Measurements from ENCODE around the gene FOSL2. TPM values are rescaled to one million over a fixed set of nuclear protein-coding genes. Genes with fewer than 3 reads are reported as not detected.

The FOSL2 gene
- total RNA-seq, 1 donor from 2014 or later = 45.7 TPM

GRCh38 chr2:28389399-28390240 is 3.0 kb upstream of the FOSL2 start:
- intact Hi-C loops (cut with DNase I) = loop anchor here (5.0 to 10.0 kb wide), 4 partner anchors 57 to 655 kb away; partner anchors contain the start of gene MRPL33
- ATAC-seq (ENCODE audit: poor library complexity) (no peak), DNase-seq (no peak)

DNA sequence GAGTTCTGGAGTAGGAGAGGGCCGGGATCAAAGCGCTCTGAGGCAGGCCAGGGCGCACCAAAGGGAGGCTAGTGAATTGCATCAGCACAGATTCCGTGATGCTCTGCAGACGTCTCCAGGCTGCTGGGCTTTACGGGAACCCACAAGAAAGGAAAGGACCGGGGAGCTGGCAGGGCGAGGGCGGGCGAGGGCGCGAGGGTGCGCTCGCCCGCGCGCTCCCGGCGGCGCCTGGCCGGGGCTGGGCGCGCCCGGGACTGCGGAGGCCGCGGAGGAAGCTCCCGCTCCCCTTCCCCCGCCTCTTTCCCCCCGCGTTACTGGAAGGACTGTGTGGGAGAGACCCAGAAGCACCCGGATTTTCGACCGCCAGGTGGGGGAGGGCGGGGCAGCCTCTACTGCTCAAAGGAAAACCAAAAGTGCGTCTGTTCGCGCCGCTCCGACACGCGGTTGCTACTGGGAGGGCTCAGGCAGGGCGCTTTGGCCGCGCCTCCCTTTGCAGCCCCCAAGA is 2.4 kb upstream of the FOSL2 start:
- ATAC-seq (ENCODE audit: poor library complexity) = peak; percentile 29
- intact Hi-C loops (cut with DNase I) = loop anchor here (5.0 to 10.0 kb wide), 4 partner anchors 58 to 655 kb away; partner anchors contain the start of gene MRPL33
- peak; percentile 94 for DNase-seq

- peak; percentile 95 for DNase-seq
- peak; percentile 46 for ATAC-seq (ENCODE audit: poor library complexity)
- intact Hi-C loops (cut with DNase I) = loop anchor here (5.0 to 10.0 kb wide), 4 partner anchors 59 to 656 kb away; partner anchors contain the start of gene MRPL33
These were observed 1.7 kb upstream of the FOSL2 start for GRCh38 chr2:28390746-28391563.

GRCh38 chr2:28391564-28392296 is 928 bp upstream of the FOSL2 start:
- intact Hi-C loops (cut with DNase I) = loop anchor here (5.0 to 10.0 kb wide), 4 partner anchors 59 to 657 kb away; partner anchors contain the start of gene MRPL33
- ATAC-seq (ENCODE audit: poor library complexity) (peak; percentile 52), DNase-seq (peak; percentile 98)

GRCh38 chr2:28393114-28393836 is 617 bp downstream of the FOSL2 start:
- intact Hi-C loops (cut with DNase I) = loop anchor here (5.0 to 10.0 kb wide), 4 partner anchors 61 to 658 kb away; partner anchors contain the start of gene MRPL33
- DNase-seq = peak; percentile 87
- ATAC-seq (ENCODE audit: poor library complexity) = peak; percentile 21

GRCh38 chr2:28394331-28394877 is 1.7 kb downstream of the FOSL2 start:
- intact Hi-C loops (cut with DNase I) = loop anchor here (5.0 to 10.0 kb wide), 4 partner anchors 62 to 660 kb away; partner anchors contain the start of gene MRPL33
- ATAC-seq (ENCODE audit: poor library complexity) (no peak), DNase-seq (peak; percentile 67)

DNA sequence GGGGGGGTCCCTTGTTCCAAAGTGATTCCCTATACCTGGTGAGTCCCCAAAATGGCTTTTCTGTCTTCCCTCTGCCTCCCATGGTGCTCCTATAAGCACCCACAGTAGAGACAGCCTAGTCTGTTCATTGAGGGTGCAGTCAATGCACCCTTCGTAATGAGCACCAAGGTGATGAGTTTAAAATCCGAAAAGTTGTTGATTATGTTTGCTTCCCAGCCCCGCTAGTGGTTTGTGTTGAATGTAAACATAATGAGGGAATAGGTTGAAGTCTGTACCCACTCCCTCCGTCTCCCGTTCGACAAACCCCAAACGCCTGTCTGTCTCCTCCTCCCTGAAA is 2.3 kb downstream of the FOSL2 start:
- intact Hi-C loops (cut with DNase I) = loop anchor here (5.0 to 10.0 kb wide), 4 partner anchors 63 to 660 kb away; partner anchors contain the start of gene MRPL33
- ATAC-seq (ENCODE audit: poor library complexity) = no peak
- no peak for DNase-seq

DNA sequence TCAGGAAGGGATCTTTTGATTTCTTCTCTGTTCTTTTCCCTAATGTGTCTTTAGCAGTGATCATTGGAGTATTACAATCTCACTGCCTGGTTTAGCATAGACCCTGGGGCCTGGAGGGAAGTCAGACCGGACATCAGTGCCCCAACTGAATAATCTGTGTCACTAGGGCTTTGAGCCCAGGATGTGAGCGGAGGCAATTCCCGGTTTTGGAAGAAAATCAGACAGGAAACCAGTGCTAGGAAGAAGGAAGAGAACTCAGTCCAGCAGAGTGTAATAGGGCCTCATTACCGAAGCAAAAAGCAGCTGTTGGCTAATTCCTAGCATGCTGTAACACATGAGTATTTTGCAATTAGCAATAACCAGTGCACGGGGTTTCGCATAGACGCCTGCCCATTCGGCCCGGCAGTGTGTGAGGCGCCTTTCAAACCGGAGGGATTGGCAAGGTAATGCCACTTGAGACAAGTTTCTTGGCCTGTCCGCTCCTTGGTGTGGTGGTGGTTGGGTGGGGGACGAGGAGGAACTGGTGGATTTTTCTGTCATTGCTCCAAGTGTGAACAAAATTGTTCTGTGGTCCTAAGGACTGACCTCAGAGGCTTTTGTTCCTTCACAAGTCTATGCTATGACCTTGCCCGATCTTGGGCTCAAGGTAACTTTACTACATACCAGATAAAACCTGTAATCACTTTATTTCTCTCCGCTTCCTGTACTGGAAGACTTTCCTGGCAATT is 2.8 kb downstream of the FOSL2 start:
- intact Hi-C loops (cut with DNase I) = loop anchor here (10.0 kb wide), 3 partner anchors 121 to 661 kb away; partner anchors contain the start of gene MRPL33
- DNase-seq (peak; percentile 71), ATAC-seq (ENCODE audit: poor library complexity) (peak; percentile 4)

GRCh38 chr2:28397043-28397381 is 4.4 kb downstream of the FOSL2 start:
- DNase-seq (no peak), ATAC-seq (ENCODE audit: poor library complexity) (no peak)
- intact Hi-C loops (cut with DNase I) = loop anchor here (10.0 kb wide), 3 partner anchors 122 to 662 kb away; partner anchors contain the start of gene MRPL33

GRCh38 chr2:28398101-28398834 is 5.6 kb downstream of the FOSL2 start:
- DNase-seq = peak; percentile 64
- no peak for ATAC-seq (ENCODE audit: poor library complexity)
- intact Hi-C loops (cut with DNase I) = loop anchor here (10.0 kb wide), 3 partner anchors 123 to 663 kb away; partner anchors contain the start of gene MRPL33

GRCh38 chr2:28399289-28399688 is 6.6 kb downstream of the FOSL2 start:
- intact Hi-C loops (cut with DNase I) = loop anchor here (10.0 kb wide), 3 partner anchors 124 to 664 kb away; partner anchors contain the start of gene MRPL33
- ATAC-seq (ENCODE audit: poor library complexity) (no peak), DNase-seq (peak; percentile 29)

DNA sequence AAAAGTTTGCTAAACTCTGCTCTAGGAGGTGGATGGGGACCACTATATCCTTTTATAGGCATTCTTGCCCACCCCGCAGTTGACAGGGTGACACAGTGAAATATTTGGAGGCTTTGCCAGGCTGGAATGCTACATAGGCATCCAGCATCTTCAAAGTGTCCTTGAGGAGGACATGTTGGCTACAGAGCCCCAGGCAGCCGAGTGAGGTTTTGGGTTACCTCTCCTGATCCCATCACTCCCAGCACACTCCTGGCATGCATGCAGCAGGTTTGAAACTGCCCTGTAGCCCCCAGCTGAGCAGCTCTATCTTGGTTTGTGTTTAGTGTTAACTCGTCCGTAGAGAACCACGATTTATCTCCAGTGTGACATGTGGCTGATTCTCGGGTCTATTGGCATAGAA is 7.3 kb downstream of the FOSL2 start:
- ATAC-seq (ENCODE audit: poor library complexity) = no peak
- peak; percentile 38 for DNase-seq
- intact Hi-C loops (cut with DNase I) = loop anchor here (10.0 kb wide), 3 partner anchors 125 to 665 kb away; partner anchors contain the start of gene MRPL33

GRCh38 chr2:28400419-28400818 is 7.8 kb downstream of the FOSL2 start:
- intact Hi-C loops (cut with DNase I) = no loop called here
- no peak for ATAC-seq (ENCODE audit: poor library complexity)
- DNase-seq = peak; percentile 14

DNA sequence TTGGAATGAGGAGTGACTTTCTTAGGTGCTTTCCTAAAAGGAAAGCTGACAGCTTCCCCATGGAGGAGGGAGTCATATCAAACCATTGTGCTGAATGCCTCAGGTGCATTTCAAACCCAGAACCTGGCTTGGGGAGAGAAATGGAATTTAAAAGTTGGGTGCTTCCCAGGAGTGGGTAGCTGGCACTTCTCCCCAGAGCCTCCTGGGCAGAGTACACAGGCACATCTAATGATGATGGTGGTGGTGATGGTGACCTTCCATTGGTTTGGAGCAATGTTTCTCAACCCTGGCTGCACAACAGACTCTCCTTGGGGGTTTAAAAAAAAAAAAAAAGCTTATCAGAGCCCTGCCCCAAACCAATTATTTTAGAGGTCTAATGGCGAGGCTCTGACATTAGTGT is 8.3 kb downstream of the FOSL2 start:
- ATAC-seq (ENCODE audit: poor library complexity) (no peak), DNase-seq (peak; percentile 8)
- intact Hi-C loops (cut with DNase I) = no loop called here

DNA sequence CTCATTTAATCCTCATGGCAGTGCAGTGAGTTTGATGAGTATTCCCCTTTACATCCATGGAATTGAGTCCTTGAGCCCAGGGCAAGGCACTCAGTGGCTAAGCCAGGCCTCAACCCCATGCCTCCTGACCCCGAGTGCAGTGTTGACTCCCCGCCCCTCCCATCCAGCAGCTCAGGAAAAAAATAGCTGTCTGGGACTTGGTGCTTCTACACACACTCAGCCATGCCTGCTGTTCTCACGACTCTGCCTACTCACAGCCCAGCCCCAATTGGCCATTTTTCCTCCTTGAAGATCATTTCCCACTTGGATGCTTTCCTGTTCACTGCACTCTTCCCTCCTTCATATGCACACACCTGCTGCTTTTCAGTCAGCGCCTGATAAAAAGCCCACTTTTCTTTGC is 8.8 kb downstream of the FOSL2 start:
- DNase-seq = peak; percentile 16
- ATAC-seq (ENCODE audit: poor library complexity) = peak; percentile 3
- intact Hi-C loops (cut with DNase I) = no loop called here
